Uterus (tissue), 2 donors: Measurements from ENCODE around the gene SSR1.

ENCODE experiments used
- CTCF ChIP-seq, 4 experiments: fragments of 200-600 bp in 2 of 4; fragments of 450-650 bp in 2 of 4; sonication (generic) in 2 of 4; IDR thresholded peaks; one replicate each; pipeline ENCODE4 v1.5.1; 2016 to 2019; ENCODE audit warnings: antibody characterized with exemption in 4 of 4, mild to moderate bottlenecking in 2 of 4, moderate library complexity in 1 of 4
- POLR2A ChIP-seq, 2 donors: fragments of 450-650 bp; IDR thresholded peaks; one replicate each; pipeline ENCODE4 v1.6.1; 2016; ENCODE audit warnings: antibody characterized with exemption in 2 of 2, mild to moderate bottlenecking in 1 of 2, moderate library complexity in 1 of 2

GRCh38 chr6:7262746-7263518, 50.1 kb downstream of the SSR1 start:
- TF ChIP-seq CTCF (IDR thresholded peaks at IDR 0.05) = no peak
- no peak for TF ChIP-seq POLR2A (IDR thresholded peaks at IDR 0.05)
